ENCODE data around the gene TMEM269.

Gene TMEM269

DNA sequence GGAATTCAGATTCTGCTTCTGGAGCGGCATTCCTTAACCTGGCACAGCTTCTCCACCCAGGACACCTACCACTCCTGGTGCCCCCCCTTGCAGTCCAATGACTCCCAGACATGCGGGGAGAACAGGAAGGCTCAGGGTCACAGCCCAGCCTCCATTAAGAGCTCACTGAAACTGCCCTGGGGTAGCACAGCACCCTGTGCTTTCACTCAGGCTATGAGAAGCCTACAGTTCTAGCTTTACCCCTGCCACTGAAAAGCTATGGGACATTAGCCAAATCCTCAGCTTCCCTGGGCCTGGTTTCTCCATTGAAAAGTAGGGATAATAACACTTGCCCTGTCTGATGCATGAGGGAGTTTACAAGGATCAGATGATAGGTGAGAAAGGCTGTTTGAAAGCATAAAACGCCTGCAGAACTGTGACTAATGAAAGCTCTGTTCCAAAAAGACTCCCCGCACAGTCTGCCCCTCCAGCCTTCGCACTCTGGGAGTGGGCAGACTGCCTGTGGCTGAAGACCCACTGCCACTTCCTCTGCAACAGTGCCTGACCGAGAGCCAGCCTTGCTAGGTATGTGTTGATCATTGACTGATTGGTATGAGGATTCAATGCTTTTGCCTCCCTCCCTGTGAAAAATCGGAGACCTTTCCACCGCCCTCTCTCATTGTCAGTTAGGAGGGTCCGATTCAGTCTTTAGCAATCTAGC lies 42.0 kb upstream of the TMEM269 start:
- Histone ChIP-seq H3K27me3 (ENCODE audit: insufficient read depth, poor library complexity, severe bottlenecking) (no peaks in the 10 kb centered on the region), H3K27ac (replicated peaks) (no peak overlapping the region), H3K4me3 (replicated peaks; ENCODE audit: insufficient read depth, low read length) (no peak overlapping the region)
- DNase-seq (ENCODE audit: low read depth in 1 of 2, low spot score in 1 of 2) = no peak
- TF ChIP-seq GABPA (IDR thresholded peaks at IDR 0.05; ENCODE audit: low read depth) = no peak
- TF ChIP-seq CTCF (IDR thresholded peaks at IDR 0.05; ENCODE audit: insufficient read depth, low read length) = no peak
- no peak for TF ChIP-seq SPI1 (IDR thresholded peaks at IDR 0.05; ENCODE audit: borderline replicate concordance, low read depth)
- TF ChIP-seq POLR2AphosphoS5 (IDR thresholded peaks at IDR 0.05; ENCODE audit: low read depth) = no peak
- TF ChIP-seq, protein P1, sequence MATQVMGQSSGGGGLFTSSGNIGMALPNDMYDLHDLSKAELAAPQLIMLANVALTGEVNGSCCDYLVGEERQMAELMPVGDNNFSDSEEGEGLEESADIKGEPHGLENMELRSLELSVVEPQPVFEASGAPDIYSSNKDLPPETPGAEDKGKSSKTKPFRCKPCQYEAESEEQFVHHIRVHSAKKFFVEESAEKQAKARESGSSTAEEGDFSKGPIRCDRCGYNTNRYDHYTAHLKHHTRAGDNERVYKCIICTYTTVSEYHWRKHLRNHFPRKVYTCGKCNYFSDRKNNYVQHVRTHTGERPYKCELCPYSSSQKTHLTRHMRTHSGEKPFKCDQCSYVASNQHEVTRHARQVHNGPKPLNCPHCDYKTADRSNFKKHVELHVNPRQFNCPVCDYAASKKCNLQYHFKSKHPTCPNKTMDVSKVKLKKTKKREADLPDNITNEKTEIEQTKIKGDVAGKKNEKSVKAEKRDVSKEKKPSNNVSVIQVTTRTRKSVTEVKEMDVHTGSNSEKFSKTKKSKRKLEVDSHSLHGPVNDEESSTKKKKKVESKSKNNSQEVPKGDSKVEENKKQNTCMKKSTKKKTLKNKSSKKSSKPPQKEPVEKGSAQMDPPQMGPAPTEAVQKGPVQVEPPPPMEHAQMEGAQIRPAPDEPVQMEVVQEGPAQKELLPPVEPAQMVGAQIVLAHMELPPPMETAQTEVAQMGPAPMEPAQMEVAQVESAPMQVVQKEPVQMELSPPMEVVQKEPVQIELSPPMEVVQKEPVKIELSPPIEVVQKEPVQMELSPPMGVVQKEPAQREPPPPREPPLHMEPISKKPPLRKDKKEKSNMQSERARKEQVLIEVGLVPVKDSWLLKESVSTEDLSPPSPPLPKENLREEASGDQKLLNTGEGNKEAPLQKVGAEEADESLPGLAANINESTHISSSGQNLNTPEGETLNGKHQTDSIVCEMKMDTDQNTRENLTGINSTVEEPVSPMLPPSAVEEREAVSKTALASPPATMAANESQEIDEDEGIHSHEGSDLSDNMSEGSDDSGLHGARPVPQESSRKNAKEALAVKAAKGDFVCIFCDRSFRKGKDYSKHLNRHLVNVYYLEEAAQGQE (IDR thresholded peaks at IDR 0.05; ENCODE audit: insufficient replicate concordance, low read depth) = no peak

GRCh38 chr1:42743317-42744147 lies 41.3 kb upstream of the TMEM269 start:
- DNase-seq (ENCODE audit: low read depth in 1 of 2, low spot score in 1 of 2) = no peak

GRCh38 chr1:42744148-42744413 lies 40.7 kb upstream of the TMEM269 start:
- Histone ChIP-seq H3K27me3 (ENCODE audit: insufficient read depth, poor library complexity, severe bottlenecking) (no peaks in the 10 kb centered on the region), H3K4me3 (replicated peaks; ENCODE audit: insufficient read depth, low read length) (no peak overlapping the region), H3K27ac (replicated peaks) (no peak overlapping the region)
- no peak for DNase-seq (ENCODE audit: low read depth in 1 of 2, low spot score in 1 of 2)
- TF ChIP-seq POLR2AphosphoS5 (IDR thresholded peaks at IDR 0.05; ENCODE audit: low read depth) (no peak), GABPA (IDR thresholded peaks at IDR 0.05; ENCODE audit: low read depth) (no peak), SPI1 (IDR thresholded peaks at IDR 0.05; ENCODE audit: borderline replicate concordance, low read depth) (no peak), CTCF (IDR thresholded peaks at IDR 0.05; ENCODE audit: insufficient read depth, low read length) (no peak)
- TF ChIP-seq, protein P1 (IDR thresholded peaks at IDR 0.05; ENCODE audit: insufficient replicate concordance, low read depth) = no peak

More at GRCh38 chr1:42743317-42744147, 41.3 kb upstream of the TMEM269 start:
- Histone ChIP-seq H3K27ac (replicated peaks) (no peak overlapping the region), H3K4me3 (replicated peaks; ENCODE audit: insufficient read depth, low read length) (no peak overlapping the region), H3K27me3 (ENCODE audit: insufficient read depth, poor library complexity, severe bottlenecking) (no peaks in the 10 kb centered on the region)
- TF ChIP-seq, protein P1 (IDR thresholded peaks at IDR 0.05; ENCODE audit: insufficient replicate concordance, low read depth) = no peak
- no peak for TF ChIP-seq CTCF (IDR thresholded peaks at IDR 0.05; ENCODE audit: insufficient read depth, low read length)
- TF ChIP-seq GABPA (IDR thresholded peaks at IDR 0.05; ENCODE audit: low read depth) = no peak
- no peak for TF ChIP-seq POLR2AphosphoS5 (IDR thresholded peaks at IDR 0.05; ENCODE audit: low read depth)
- no peak for TF ChIP-seq SPI1 (IDR thresholded peaks at IDR 0.05; ENCODE audit: borderline replicate concordance, low read depth)
